Loucy (cell line): ENCODE results near the gene UNG.

Experiments
- EZH2phosphoT487 ChIP-seq: fragments of 200-600 bp; IDR thresholded peaks from 2 replicates; pipeline ENCODE4 v1.6.1; 2018; ENCODE audit warnings: antibody characterized with exemption, mild to moderate bottlenecking, moderate library complexity, borderline replicate concordance
- TF ChIP-seq, protein P1 (sequence below): fragments of 200-600 bp; sonication (generic); conservative IDR thresholded peaks from 2 replicates; pipeline ENCODE4 v1.5.1; 2014; ENCODE audit warnings: mild to moderate bottlenecking, antibody characterized with exemption, low read length

DNA sequence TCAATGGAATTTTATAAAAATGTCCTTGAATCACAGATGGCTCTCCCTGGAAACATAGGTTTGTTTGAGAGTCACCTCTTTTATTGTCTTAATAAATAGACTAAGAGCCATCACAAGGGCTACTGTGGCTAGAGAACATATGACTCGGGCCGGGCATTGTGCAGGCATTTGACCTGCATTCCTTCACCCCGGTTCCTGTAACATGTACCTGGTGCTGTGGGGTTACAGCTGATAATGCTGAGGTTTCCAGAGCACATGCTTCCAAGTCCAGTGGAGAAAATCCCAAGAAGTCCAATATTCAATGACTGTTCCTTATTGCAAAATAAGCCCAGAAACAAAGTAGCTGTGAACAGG, 18.0 kb downstream of the UNG start:
- TF ChIP-seq, protein P1, sequence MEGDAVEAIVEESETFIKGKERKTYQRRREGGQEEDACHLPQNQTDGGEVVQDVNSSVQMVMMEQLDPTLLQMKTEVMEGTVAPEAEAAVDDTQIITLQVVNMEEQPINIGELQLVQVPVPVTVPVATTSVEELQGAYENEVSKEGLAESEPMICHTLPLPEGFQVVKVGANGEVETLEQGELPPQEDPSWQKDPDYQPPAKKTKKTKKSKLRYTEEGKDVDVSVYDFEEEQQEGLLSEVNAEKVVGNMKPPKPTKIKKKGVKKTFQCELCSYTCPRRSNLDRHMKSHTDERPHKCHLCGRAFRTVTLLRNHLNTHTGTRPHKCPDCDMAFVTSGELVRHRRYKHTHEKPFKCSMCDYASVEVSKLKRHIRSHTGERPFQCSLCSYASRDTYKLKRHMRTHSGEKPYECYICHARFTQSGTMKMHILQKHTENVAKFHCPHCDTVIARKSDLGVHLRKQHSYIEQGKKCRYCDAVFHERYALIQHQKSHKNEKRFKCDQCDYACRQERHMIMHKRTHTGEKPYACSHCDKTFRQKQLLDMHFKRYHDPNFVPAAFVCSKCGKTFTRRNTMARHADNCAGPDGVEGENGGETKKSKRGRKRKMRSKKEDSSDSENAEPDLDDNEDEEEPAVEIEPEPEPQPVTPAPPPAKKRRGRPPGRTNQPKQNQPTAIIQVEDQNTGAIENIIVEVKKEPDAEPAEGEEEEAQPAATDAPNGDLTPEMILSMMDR: no peak
- no peak for TF ChIP-seq EZH2phosphoT487
